Esophagus squamous epithelium (tissue), 4 donors: ENCODE results near the gene ANKRD60.

Source experiments
- POLR2A ChIP-seq, 4 donors: fragments of 450-650 bp; IDR thresholded peaks; one replicate each; pipeline ENCODE4 v1.6.1; 2017; ENCODE audit warnings: antibody characterized with exemption in 4 of 4, mild to moderate bottlenecking in 4 of 4, moderate library complexity in 3 of 4
- TF ChIP-seq, protein P1 (sequence below), 6 experiments: fragments of 450-650 bp in 4 of 6; fragments of 200-600 bp in 2 of 6; sonication (generic) in 2 of 6; IDR thresholded peaks; one replicate each; pipeline ENCODE4 v1.5.1; 2016 to 2019; ENCODE audit warnings: antibody characterized with exemption in 6 of 6, mild to moderate bottlenecking in 4 of 6, moderate library complexity in 4 of 6

DNA sequence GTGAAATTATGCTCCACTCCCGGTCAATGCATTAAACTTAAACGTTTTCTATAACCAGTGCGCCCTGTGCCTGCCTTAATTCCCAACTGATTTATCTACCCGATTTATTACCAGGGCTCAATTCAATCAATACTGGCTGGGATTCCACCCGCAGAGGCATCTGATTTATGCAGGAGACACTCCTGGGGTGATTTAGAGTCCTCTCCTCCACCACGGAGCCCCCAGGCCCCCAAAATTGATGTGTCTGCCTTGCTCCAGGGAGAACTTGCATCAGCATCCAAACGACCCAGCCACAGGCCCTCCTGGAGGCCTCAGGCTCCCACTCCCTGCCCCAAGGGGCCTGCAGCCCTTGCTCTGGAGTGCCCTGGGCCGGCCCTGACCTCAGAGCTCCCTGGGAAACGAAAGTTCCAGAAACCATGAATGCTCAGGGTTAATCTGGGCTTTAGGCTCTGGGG, 29.5 kb downstream of the ANKRD60 start:
- TF ChIP-seq, protein P1, sequence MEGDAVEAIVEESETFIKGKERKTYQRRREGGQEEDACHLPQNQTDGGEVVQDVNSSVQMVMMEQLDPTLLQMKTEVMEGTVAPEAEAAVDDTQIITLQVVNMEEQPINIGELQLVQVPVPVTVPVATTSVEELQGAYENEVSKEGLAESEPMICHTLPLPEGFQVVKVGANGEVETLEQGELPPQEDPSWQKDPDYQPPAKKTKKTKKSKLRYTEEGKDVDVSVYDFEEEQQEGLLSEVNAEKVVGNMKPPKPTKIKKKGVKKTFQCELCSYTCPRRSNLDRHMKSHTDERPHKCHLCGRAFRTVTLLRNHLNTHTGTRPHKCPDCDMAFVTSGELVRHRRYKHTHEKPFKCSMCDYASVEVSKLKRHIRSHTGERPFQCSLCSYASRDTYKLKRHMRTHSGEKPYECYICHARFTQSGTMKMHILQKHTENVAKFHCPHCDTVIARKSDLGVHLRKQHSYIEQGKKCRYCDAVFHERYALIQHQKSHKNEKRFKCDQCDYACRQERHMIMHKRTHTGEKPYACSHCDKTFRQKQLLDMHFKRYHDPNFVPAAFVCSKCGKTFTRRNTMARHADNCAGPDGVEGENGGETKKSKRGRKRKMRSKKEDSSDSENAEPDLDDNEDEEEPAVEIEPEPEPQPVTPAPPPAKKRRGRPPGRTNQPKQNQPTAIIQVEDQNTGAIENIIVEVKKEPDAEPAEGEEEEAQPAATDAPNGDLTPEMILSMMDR (IDR thresholded peaks at IDR 0.05): no peak
- no peak for TF ChIP-seq POLR2A (IDR thresholded peaks at IDR 0.05)
